Measurements from ENCODE around the gene PWP2.
"Not testable (repeated sequence)": the region's sequence is repeated elsewhere in the genome, so short reads cannot be mapped to it uniquely, and the experiment has no call there.

Gene PWP2

DNA sequence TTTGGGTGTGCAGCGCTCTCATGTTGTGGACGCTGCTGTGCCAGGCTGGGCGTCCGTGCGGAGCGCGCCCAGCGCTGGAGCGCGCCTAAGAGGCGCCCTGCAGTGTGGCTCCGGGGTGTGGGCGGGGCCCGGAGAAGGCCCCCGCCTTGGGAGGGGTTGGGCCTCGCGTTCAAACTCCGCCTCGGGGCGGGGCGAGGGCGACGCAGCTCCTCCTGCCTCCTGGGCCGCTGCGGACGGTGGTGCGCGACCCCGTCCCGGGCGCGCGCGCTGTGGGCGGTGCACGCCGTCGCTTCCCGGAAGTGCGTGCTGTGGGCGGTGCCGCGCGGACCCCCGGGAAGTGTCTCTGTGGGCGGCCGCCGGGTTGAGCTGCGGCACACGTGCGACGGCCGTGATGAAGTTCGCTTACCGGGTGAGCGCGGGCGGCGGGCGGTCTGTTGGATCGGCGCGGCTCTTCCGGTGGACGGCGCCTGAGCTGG lies at the start of gene PWP2:
PWP2 (plus strand) TSS at position 374 of the 476 bp plus-strand sequence; CDS start at position 392, 18 bp downstream.
- DNase-seq (ENCODE audit: low read depth, low spot score) = not testable (repeated sequence)

DNA sequence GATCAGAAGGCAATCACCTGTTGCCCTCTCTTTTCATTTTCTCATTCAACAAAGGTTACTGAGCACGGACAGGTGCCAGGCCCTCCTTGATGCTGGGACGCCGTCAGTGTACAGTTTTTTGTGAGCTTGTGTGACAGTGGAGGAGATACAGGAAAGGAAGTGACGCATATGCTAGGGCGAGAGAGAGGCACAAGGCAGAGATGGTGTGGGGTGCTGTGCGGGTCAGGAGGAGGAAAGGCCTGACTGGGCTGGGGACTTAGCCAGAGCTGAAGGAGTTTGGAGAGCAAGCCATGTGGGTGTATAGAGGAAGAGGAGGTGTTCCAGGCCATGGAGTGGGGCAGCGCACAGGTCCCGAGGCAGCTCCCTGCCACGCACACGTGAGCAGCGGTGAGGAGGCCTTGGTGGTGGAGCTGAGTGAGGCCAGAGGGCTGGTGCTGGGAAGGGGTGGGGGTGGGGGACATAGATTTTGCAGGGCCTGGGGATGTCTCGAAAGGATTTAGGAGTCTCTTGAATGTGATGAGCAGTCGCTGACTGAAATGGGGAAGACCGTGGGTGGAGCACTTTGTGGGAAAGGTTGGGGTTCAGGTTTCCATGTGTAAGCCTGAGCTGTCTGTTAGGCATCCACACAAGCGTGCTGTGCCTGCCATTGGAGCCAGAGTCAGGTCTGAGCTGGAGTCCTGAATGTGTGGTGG lies 49.1 kb upstream of the PWP2 start:
- DNase-seq (ENCODE audit: low read depth, low spot score) = no peak

DNA sequence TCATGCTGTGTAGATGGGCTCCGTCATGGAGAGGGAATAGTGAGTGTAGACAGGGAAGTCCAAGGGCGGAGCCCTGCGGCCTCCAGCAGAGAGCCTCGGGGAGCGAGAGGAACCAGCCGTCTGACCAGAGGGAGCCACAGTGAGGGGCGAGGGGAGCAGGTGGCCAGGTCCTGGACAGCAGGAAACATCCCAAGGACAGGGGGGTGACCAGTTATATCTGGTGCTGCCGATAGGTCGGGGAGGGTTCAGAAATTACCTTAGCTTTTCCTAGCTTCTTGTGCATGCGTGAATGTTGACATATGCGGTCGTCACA lies 48.6 kb upstream of the PWP2 start:
- DNase-seq (ENCODE audit: low read depth, low spot score) = no peak

DNA sequence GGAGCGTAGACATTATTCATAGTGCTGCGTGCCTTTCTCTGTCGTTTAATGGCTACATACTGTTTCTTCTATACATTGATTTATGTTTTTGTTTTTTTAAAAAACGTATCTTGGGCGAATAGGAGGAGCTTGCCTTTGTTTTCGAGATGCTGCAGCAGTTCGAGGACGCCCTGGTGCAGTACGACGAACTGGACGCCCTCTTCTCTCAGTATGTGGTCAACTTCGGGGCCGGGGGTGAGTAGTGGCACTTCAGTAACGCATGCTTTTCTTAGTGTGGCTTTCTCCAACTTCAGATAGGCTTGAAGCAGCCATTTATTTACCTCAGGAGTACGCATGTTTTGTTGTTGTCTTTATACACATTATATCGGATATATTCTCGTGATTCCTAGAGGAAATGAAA lies 48.2 kb upstream of the PWP2 start:
- no peak for DNase-seq (ENCODE audit: low read depth, low spot score)

DNA sequence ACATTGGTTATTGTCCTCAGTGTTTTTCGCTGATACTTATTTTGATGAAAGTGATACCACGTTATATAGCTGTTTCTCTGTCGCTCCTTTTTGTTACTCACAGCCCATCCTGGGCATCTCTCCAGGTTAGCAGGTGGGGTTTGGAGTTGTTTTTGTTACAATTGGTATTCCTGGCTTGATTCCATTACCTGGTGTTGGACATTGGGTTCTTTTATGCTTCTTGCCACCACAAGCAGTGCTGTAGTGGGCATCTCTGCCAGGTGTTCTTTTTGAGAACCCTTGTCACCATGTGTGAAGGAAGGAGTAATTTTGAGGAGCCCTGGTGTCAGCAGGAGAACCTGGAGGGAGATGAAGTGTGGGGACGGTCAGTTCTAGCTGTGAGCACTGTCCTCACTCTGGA lies 47.5 kb upstream of the PWP2 start:
- no peak for DNase-seq (ENCODE audit: low read depth, low spot score)

DNA sequence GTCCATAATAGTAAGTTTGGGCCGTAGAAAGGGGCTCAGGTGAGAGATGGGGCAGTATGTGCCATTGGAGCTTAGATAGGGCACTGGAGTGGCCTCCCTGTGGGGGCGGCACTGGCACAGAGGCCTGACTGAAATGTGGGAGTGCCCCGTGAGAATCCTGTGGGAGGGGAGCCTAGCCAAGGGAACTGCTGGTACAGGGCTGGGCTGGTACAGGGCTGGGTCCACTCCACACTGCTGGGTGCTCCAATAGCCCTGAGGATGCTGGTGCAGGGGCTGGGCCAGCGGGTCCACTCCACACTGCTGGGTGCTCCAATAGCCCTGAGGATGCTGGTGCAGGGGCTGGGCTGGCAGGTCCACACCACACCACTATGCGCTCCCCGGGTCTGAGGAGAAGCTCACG lies 44.8 kb upstream of the PWP2 start:
- no peak for DNase-seq (ENCODE audit: low read depth, low spot score)

DNA sequence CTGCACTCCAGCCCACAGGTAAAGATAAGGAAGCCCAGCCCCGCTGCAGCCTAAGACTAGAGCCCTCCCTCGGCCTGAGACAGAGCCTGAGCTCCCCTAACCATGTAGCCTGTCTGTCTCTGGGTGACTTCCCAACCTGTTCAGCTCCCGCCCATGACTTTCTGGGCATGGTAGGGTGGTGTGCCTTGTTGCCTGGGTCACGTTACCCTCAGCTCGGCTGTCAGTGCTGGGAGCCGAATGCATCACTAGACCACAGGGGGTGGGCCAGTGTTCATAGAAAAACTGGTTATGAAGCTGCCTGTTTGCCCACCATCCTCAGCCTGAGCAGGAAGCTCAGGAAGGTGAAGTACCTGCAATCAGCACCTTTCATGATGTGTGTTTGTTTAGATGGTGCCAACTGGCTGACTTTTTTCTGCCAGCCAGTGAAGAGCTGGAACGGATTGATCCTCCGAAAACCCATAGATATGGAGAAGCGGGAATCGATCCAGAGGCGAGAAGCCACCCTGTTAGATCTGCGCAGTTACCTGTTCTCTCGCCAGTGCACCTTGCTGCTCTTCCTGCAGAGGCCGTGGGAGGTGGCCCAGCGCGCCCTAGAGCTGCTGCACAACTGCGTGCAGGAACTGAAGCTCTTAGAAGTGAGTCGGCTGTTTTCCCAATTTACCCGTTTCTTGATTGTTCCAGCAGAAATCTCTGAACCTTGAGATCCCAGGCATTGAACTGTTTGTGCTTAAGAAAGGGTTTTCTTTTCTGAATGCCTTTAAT lies 43.9 kb upstream of the PWP2 start:
- no peak for DNase-seq (ENCODE audit: low read depth, low spot score)

DNA sequence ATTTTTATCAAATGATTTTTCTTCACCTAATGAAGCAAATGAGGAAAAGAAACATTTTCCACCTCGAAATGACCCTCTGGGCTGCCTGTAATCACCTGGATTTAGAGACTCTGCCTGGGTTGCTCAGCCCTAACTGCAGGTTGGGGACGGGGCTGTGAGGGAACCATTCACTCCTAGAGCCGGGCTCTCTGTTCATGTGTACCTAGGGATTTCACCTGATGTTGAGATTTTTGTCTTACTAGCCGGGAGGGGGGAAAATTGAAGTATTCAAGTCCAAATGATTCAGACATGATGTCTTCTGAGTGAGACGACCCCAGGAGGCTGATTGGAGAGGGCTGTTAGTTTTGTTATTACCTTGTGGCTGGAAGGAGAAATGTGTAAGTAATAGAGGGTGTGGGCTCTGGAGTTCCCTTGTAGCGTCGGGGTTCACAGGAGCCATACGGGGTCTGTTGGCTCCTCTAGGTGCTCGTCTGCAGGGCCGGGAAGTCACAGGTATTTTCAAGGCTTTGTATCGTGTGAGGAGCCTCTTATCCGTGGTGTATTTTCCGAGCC lies 42.3 kb upstream of the PWP2 start:
- no peak for DNase-seq (ENCODE audit: low read depth, low spot score)

DNA sequence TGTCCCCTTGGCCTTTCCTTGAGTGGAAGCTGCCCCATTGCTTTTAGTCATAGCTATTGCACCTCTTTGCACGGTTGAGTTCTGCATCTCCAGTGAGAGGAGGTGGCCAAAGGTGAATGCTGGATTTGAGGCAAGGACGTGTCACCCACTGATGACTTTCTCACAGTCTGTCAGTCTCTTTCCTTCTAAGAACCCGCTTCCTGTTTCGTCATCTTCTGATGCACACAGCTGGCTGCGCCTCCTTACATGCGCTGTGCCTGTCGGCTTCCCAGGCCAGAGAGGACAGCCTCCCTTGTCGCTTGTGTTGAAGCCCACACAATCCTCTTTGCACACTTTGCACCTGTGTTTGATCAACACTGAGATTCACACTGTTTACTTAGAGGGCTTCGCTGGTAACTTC lies 41.8 kb upstream of the PWP2 start:
- DNase-seq (ENCODE audit: low read depth, low spot score) = no peak

DNA sequence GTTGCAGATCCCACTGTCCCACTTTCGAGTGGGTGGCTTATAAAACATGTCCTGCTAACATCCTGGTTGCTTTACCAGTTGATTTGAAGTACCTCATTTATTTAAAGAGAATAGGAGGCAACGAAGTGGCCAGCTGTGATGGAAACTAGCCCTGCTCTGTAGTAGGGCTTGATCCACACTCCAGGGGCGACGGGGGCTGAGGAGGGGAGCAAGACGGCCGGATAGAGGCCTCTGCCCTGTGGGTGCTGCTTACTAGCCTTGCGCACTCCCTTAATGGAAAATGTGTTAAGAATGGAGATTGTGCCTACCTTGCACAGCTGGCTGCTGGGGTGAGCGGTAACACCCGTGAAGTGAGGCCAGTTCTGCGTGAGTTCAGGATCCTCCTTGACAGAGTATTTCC lies 41.1 kb upstream of the PWP2 start:
- DNase-seq (ENCODE audit: low read depth, low spot score) = no peak

DNA sequence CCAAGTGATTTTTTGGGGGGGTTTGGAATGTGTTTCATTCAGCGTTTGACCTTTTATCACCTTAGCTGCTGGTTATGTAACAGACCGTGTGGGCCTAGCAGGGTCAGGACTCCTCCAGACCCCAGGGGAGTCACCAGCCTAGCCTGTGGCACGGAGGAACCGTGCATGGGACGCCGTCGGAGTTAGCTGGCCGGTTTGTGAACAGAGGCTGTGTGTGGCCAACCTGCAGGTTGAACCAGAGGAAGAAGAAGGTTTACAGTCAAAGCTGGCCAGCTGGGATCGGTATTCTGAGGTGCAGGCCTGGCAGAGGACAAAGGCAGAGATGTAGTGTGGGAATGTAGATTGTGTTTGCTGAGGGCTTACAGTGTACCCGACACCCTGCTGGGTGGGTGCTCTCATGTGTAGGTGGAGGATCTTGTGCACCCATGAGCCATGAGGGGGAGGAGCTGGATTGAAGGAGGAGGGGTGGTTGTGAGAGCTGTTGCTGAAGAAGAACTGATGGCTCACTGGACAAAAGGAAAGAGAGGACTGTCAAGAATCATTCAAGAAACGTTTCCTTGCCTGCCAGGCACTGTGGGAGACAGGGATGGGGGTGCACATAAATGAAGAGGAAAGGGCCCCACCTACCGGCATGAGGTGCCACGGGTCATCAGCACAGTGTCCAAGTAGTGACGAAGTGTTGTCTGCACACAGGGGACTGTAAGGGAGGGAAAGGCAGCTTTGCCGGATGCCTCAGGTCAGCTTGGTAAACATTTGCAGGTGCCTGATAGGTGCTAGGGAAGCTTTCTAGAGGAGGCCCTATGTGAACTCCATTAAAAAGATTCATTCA lies 40.0 kb upstream of the PWP2 start:
- no peak for DNase-seq (ENCODE audit: low read depth, low spot score)

DNA sequence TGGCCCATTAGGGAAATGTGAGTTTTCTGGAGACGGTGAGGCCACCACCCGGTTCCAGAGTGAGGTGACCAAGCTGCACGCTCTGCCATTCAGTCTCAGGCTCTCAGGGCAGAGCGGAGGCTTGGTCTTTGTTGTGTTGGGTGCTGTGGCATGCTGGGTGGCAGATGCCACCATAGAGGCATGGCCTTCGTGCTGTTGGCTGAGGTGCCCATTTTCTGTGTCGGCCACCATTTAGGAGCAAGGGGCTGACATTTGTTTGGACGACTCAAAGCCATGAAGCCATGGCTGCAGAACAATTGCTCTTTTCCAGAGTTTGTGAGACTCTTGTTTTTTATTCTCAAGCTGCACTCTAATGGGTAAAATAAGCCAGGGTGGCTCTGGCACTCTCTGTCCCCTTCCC lies 36.8 kb upstream of the PWP2 start:
- no peak for DNase-seq (ENCODE audit: low read depth, low spot score)

DNA sequence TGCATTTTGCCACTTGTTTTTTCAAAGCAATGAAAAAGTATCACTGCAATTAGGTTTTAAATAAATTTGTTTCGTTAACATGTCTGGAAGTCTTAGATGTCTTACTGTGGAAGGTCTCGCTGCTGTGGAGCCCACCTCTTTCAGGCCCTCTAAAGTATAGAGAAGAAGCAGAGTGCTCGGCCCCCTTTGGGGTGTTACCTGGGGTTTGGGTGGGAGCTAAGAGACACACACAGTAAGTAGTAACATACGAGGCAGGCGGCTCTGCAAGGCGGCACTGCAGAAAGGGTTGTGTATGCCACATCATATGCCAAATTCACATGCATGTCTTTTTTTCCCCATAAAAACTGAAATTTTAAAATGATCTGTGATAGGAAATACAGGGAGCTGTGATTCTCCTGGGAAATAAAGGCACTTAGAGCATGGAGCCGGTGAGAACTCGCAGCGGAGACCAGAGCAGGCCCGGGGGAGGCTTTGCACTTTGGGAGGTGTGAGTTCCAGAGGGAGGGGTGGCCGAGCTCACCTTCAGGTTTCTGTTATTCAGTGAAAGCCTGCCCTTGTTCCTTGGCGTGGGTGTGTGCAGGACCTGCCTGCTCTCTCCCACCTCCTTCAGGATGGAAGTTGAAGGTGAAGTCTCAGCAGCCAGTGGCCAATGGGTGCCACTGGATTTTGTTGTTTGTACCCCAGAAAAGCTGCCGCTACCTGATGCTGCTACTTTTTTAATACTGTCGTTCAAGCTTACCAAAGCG lies 35.7 kb upstream of the PWP2 start:
- DNase-seq (ENCODE audit: low read depth, low spot score) = no peak

DNA sequence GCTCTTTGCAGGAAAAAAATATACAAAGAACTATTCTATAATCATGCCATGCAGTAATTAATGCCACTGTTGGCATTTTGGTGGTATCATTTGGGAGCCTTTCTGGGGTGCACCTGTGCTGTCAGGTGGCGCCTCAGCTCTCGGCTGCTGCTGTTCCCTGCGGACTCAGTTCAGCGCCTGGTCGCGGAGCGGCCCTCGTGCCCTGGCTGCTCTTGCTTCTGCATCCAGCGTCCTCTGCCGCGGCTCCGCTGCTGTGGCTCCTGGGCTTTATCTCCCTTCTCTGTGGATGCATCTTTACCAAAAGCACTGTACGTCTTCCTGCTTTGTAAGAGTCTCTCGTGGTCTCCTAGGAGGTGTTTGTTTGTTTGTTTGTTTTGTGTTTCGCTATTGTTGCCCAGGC lies 35.1 kb upstream of the PWP2 start:
- DNase-seq (ENCODE audit: low read depth, low spot score) = no peak

DNA sequence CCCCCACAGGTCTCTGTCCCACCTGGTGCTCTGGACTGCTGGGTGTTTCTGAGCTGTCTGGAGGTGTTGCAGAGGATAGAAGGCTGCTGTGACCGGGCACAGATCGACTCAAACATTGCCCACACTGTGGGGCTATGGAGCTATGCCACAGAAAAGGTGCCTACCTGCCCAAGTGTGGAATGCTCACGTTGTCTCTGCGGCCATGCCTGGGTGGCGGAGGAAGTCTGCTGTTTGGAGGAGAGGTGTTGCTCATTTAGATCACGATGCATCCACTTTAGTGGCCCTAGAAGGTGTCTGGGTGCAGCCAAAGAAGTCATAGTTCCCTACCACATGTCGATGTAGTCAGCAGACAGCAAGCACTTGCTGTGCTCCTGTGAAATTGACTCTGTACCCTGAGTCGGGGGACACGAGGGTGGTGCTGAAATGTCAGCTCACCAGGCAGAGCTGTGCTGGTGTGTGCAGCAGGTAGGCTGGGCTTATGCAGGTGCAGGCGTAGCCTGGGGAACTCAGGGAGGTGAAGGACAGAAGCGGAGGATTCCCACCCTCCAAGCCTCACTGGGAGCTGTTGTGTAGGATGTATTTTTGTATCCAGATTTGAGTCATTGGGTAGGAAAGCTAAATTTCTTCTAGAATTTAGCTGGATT lies 32.8 kb upstream of the PWP2 start:
- no peak for DNase-seq (ENCODE audit: low read depth, low spot score)

DNA sequence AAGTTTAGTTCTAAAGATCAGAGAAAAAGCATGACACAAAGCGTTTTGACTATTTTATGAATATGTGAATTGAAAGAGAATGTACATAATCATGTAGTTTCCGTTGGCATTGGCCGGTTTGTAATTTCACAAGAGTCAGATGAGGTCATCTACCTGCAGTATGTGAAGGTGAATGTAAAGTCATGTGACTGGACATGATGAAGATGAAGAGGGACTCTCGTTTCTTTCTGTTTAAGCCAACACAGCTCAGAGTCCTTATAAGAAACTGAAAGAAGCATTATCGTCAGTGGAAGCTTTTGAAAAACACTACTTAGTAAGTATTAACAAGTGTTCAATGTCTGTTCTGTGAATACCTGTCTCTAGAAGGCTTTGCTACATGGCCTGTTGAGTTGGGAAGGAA lies 30.9 kb upstream of the PWP2 start:
- DNase-seq (ENCODE audit: low read depth, low spot score) = no peak

DNA sequence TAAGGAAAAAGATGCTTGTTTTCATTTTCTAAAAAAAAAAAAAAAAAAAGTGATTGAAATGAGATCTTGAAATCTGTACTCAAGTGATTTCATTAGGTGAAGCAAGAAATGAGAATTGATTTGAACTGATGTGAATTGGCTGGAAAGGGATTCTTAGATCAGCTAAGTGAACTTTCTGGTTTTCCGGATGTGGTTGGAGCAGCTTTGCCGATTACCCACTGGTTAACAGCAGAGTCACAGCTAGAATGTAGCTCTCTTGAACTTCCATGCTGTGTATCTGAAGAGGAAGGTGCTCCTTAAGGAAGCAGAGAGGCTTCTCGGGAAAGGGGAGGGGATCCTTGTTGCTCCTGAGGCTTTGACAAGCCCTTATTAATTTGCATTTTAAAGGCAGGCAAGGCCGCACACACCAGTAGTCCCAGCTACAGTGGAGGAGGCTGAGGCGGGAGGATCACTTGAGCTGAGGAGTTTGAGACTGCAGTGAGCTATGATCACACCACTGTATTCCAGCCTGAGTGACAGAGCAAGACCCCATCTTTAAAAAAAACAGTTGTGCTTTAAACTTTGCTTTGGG lies 28.7 kb upstream of the PWP2 start:
- no peak for DNase-seq (ENCODE audit: low read depth, low spot score)

DNA sequence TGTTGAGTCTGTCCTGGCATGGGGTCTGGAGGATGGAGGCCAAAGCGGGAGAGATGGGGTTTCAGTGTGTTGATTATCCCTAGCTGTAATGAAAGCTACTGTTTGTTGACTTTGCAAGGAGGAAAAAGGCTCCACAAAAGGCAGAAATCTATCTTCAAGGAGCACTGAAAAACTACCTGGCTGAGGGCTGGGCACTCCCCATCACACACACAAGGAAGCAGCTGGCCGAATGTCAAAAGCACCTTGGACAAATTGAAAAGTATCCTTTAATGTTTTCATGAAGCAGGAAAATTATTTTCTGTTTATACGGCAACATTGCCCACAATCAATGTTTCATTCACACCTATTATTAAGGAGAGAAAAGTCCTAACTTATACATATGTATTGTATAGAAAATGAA lies 27.8 kb upstream of the PWP2 start:
- no peak for DNase-seq (ENCODE audit: low read depth, low spot score)

DNA sequence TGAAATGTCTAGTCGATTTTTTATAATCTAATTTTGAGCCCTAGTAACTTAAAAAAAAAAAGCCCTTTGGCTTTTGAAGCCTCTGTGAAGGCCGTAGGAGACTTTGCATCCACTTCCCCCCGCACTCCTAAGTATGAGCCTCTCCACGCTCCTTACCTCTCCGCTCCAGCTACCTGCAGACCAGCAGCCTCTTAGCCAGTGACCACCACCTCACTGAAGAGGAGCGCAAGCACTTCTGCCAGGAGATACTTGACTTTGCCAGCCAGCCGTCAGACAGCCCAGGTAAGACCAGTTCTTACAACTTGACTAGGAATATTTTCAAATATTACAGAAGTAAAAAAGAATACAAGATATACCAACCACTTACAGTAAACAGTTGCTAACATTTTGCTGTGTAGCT lies 27.4 kb upstream of the PWP2 start:
- no peak for DNase-seq (ENCODE audit: low read depth, low spot score)

DNA sequence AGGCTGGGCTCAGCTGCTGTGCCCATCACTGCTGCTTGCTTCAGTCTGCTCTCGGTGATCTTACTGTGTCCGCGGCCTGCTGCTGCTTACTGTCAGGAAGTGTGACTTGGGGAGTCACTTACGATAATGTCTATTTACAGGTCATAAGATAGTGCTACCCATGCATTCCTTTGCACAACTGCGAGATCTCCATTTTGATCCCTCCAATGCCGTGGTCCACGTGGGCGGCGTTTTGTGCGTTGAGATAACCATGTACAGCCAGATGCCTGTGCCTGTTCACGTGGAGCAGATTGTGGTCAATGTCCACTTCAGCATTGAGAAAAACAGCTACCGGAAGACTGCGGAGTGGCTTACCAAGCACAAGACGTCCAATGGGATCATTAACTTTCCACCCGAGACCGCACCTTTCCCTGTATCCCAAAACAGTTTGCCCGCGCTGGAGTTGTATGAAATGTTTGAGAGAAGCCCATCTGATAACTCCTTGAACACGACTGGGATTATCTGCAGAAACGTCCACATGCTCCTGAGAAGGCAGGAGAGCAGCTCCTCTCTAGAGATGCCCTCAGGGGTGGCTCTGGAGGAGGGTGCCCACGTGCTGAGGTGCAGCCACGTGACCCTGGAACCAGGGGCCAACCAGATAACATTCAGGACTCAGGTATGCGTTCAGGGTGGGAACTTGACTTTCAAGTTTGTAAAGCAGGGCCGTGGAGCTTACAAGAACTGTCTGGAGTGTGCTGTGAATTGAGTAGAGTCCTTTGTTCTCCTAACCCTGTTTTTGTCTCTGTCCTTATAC lies 24.4 kb upstream of the PWP2 start:
- no peak for DNase-seq (ENCODE audit: low read depth, low spot score)
